Right lobe of liver (tissue), 4 donors: Measurements from ENCODE around the gene SLC18B1.

ENCODE experiments used
- CTCF ChIP-seq, 4 donors: fragments of 200-600 bp in 3 of 4; fragments of 450-650 bp in 1 of 4; IDR thresholded peaks; one replicate each; pipeline versions ENCODE4 v1.5.1 to v1.8.0; 2016 to 2022; ENCODE audit warnings: antibody characterized with exemption in 4 of 4, mild to moderate bottlenecking in 2 of 4
- POLR2A ChIP-seq: fragments of 450-650 bp; IDR thresholded peaks from one replicate; pipeline ENCODE4 v1.6.1; 2017; ENCODE audit warnings: antibody characterized with exemption, mild to moderate bottlenecking
- donor health status: DM: no; HTN: no; CAD: no.
- donor health status: DM: no; HTN: no; CAD: no.
- donor health status: DM: no; HTN: yes; CAD: no.

DNA sequence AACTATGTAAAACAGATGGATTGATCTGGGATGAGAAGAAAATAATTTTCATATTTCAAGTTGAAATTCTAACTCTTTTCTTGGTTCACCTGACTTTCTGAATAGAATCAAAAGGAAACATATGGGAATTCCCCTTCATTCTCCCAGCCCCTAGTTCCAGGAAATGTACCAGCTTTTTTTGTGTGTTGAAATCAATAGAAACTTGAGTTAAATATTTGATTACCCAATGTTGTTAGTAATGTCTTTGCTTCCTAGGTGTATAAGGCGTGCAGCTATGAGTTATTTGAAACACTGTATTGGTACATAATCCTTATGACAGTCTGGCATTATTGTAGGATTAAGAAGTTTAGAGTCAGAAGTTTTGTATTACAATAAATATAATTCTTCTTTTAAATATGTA, 62.2 kb downstream of the SLC18B1 start:
- TF ChIP-seq CTCF (IDR thresholded peaks at IDR 0.05) (no peak), POLR2A (no peak)
